AG09309 (cell line): ENCODE results near the gene ASPDH.
A peak's percentile ranks its signal among the peaks of the same experiment; 100 is the strongest.

Experiments used
- DNase-seq: peaks from one replicate; pipeline ENCODE4 v3.0.0-alpha.2; 2010; ENCODE audit warnings: low read depth
- H3K4me3 ChIP-seq: 2 replicates; pipeline ENCODE4 v1.5.1; 2011; ENCODE audit warnings: mild to moderate bottlenecking, low read depth, low read length, moderate library complexity; ENCODE audit not compliant: control insufficient read depth
- CTCF ChIP-seq: IDR thresholded peaks from 2 replicates; pipeline ENCODE4 v1.5.1; 2011; ENCODE audit warnings: mild to moderate bottlenecking, low read depth, low read length, inconsistent platforms; ENCODE audit not compliant: insufficient read depth, control insufficient read depth; ENCODE audit errors: missing control alignments

ASPDH gene

GRCh38 chr19:50490411-50490811 is 23.3 kb downstream of the ASPDH start:
- no peak for TF ChIP-seq CTCF
- H3K4me3 ChIP-seq = no peak overlapping the region
- no peak for DNase-seq

- no peak overlapping the region for H3K4me3 ChIP-seq
- TF ChIP-seq CTCF = no peak
- no peak for DNase-seq
These were observed 24.2 kb downstream of the ASPDH start for GRCh38 chr19:50489461-50490011.

GRCh38 chr19:50488389-50489194 is 25.1 kb downstream of the ASPDH start:
- TF ChIP-seq CTCF = no peak
- H3K4me3 ChIP-seq = no peak overlapping the region
- no peak for DNase-seq

- peak; percentile 46 for TF ChIP-seq CTCF
- H3K4me3 ChIP-seq = no peak overlapping the region
- DNase-seq = no peak
These were observed 26.7 kb downstream of the ASPDH start for GRCh38 chr19:50486823-50487515.

- TF ChIP-seq CTCF = no peak
- H3K4me3 ChIP-seq = no peak overlapping the region
- no peak for DNase-seq
These were observed 28.3 kb downstream of the ASPDH start for GRCh38 chr19:50485284-50485955.

GRCh38 chr19:50482916-50483315 is 30.8 kb downstream of the ASPDH start:
- H3K4me3 ChIP-seq = no peak overlapping the region
- no peak for DNase-seq
- no peak for TF ChIP-seq CTCF
